Suppressor macrophage treated with lipopolysaccharide for 1 hour (primary cell): ENCODE results near the gene ACAP2.
"Not testable (repeated sequence)": the region's sequence is repeated elsewhere in the genome, so short reads cannot be mapped to it uniquely, and the experiment has no call there.

ENCODE experiments used
- DNase-seq, 3 donors: peaks; one replicate each; pipeline ENCODE4 v3.0.0-alpha.2; 2020 to 2022

The ACAP2 gene

DNA sequence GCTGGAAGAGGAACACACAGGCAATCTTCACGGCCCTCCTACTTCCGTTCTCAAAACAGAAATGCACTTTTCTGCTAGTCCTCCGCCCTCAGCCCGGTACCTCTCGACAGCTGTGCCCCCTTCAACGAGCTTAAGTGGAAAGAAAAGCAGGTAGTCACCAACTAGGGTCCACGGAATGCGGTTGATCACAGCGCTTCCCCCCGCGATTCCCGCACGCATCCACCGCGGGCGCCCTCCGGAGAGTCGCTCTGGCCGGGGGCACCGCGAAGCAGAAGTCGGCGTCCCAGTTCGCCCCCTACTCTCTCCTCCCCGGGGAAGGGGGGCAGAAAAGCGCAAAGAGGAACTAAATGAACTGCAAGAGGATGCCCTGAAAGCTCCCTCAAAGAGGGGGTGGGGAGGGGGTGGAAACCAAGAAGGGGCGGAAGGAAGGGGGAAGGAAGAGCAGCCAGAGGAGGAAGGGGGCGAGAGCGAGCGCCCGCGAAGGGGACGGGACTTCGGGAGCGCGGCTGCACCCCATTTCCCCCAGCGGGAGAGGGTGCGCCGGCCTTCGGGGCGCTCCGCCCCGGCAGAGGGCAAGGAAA lies 738 bp downstream of the ACAP2 start:
- peak; percentile 67 to 76 (median 67) for DNase-seq

DNA sequence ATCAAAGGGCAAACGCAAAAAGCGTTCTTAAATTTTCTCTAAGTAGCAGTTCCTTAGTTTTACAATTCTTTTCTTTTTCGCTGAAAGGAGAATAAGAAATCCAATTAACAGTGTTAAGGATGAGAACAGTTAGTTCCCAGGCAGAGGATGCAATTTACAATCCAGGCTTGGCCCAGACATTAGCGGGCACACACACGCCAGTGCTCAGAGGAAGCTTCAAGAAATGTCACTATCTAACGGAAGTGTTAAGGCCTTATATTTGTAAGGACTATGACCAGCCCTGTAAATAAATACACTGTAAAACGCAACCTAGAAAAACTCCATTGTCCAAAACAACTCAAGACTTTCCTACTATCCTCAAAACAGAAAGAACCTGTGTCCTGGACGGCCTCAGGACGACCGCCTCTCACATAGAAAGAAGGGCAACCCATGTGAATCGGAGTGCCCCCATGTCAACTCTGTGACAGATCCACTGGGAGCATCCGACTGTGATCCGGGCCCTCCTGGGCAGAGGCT lies 1.3 kb downstream of the ACAP2 start:
- DNase-seq: no peak

DNA sequence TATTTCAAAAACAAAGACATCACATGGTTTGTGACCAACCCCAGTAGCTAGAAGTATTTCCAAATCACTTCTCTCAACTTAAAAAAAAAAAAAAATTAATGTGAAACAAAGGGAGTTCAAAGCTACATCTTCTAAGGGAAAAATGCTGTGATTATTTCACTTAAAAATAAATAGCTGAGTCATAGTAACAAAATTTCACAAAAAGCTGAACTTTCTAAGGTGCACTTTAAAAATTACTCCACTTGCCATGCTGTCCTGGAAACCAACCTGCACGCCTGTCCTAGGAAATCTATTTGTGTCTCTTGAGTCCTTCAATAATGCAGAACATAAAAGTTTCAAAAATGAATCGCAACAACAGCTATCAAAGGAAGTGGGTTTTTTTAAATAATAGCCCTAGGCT lies 1.8 kb downstream of the ACAP2 start:
- DNase-seq: no peak

DNA sequence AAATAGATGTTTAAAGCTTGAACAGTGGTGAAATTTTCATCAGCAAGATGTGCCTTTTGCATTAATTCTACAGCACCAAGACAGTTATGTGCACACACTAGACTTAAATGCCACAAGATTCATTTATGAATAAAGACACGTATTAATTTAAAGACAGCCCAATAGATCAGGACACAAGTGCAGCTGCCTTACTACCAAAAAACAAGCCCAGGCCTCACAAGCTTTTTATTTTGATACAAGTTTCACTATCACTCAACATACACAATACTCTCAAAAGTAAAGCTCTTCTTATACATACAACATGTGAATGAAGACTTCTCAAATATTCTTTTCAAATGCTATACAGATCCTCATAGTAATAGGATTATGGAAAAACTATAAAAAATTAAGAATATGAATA lies 2.4 kb downstream of the ACAP2 start:
- DNase-seq: no peak

DNA sequence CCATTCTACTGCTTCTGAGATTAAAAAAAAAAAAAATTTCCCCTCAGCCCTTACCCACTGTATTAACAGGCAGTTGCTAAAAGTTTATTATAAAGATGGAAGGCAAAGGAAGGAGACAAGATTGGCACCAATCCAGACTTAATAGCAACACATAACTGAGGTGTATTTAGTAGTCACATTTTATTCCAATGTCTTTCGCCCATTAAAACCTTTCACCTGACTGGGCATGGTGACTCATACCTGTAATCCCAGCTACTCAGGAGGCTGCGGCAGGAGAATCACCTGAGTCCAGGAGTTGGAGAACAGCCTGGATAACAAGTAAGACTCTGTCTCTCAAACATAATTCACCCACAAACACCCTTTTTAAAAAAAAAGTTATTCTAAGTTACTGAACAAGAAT lies 4.4 kb downstream of the ACAP2 start:
- no peak for DNase-seq

DNA sequence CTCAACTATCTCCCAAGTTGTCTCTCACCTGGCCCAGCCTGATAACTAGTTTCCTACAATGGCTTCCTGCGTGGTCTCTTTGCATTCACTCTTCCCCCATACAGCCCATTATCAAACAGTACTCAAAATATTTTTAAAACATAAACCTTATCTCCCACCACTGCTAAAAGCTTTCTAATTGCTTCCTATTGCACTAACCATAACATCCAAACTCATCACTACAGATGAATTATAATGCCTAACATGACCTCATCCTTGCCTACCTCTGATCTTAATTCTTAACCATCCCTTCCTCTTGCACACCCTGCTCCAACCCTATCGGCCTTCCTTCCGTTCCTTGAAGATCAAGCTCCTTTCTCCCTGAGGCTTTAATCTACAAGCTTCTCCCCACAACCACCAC lies 17.0 kb downstream of the ACAP2 start:
- no peak for DNase-seq

DNA sequence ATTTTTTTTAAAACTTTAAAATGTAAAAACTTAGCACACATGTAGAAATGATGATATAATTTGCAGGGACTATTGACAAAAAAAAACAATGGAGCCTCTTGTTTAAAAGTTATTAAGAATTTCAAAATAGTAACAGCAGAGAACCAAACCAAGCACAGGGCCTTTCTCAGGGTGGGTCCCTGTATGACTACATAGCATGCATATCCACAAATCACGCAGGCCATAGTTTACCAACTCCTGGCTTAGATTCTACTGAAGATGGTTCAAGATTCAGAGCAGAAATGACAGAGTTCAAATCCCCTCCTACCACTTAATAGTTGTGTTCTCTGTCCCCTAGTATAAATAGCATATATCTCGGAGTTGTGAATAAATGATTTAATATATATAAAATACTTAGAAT lies 19.0 kb downstream of the ACAP2 start:
- no peak for DNase-seq

DNA sequence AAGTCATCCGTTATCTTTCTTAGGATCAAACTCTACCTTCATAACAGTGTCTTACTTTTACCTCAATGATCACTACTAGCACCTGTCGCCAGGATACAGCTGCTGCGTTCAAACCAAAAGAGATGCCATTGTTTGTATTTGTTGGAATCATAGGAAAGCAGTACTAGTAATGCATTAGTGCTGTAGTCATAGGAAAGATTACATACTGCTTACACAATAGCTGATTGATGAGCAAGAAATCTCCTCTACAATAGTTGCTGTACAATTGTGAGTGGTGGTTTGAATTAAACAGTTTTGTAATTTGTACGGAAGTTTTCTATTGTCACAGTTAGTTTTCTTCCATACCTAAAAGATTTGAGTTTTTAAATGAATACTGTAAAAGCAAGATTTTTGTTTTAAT lies 21.4 kb downstream of the ACAP2 start:
- DNase-seq: peak in 2 of 3 donors; percentile 28 to 38

DNA sequence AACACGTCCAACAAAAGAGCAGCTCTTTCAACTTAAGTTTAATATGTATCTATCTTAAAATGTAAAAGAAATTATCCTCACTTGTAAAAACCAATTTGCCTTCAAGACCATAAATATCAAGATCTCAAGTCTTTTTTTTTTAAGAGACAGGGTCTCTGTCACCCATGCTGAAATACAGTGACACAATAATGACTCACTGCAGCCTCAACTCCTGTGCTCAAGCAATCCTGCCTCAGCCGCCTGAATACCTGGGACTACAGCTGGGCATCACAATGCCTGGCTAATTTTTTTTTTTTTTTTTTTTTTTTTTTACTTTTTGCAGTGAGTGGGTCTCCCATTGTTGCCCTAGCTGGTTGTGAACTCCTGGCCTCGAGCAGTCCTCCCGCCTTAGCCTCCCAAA lies 26.0 kb downstream of the ACAP2 start:
- no peak for DNase-seq

DNA sequence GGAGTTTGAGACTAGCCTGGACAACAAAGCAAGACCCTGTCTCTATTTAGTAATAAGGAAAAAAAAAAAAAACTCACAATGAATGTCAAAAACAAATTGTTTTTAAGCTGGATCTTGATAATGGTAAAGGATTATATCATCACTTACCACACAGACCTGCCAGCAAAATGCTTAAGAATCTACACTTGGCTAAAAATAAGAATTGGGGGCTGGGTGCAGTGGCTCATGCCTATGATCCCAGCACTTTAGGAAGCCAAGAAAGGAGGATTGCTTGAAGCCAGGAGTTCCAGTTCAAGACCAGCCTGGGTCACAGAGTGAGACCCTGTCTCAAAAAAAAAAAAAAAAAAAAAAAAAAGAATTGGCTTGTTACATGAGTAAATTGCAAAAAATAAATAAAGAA lies 31.0 kb downstream of the ACAP2 start:
- DNase-seq: no peak

DNA sequence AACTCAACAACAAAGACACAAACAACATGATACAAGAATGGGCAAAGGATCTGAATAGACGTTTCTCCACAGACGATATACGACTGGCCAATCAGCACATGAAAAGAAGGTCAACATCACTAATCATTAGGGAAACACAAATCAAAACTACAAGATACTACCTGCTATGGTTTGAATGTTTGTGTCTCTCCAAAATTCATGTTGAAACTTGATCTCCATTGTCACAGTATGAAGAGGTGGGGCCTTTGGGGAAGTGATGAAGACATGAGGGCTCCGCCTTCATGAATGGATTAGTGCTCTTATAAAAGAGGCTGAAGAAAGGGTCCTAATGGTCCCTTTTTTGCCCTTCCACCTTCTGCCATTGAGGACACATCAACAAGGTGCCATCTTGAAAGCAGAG lies 32.3 kb downstream of the ACAP2 start:
- no peak for DNase-seq

DNA sequence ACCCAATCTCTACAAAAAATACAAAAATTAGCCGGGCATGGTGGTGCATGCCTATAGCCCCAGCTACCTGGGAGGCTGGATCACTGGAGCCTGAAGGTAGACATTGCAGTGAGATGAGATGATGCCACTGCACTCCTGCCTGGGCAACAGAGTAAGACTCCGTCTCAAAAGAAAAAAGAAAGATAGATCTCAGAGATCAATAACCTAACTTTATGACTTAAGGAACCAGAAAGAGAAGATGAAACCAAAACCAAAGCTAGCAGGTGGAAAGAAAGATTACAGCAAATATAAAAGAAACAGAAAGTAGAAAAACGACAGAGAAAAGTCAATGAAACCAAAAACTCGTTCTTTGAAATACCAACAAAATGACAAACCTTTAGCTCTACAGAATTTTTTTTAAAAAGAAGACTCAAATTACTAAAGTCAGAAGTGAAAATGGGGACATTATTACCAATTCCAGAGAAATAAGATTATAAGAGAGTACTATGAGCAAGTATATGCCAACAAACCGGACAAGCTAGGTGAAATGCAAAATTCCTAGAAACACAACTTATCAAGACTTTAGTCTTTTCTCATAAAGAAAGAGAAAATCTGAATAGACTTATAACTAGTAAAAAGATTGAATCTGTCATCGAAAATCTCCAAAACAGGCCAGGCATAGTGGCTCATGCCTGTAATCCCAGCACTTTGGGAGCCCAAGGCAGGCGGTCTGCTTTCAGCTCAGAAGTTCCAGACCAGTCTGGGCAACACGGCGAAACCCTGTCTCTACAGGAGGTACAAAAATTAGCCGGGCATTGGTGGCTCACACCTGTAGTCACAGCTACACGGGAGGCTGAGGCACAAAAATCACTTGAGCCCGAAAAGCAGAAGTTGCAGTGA lies 35.0 kb downstream of the ACAP2 start:
- DNase-seq: peak in 1 of 3 donors; percentile 31

DNA sequence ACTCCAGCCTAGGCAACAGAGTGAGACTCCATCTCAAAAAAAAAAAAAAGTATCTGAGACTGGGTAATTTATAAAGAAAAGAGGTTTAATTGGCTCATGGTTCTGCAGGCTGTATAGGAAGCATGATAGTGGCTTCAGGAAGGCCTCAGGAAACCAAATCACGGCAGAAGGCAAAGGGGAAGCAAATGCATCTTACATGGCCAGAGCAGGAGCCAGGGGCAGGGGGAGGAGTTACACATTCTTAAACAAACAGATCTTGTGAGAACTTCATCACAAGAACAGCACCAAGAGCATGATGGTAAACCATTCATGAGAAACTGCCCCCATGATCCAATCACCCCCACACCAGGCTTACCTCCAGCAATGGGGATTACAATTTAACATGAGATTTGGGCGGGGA lies 37.2 kb downstream of the ACAP2 start:
- DNase-seq: peak in 2 of 3 donors; percentile 20 to 37

DNA sequence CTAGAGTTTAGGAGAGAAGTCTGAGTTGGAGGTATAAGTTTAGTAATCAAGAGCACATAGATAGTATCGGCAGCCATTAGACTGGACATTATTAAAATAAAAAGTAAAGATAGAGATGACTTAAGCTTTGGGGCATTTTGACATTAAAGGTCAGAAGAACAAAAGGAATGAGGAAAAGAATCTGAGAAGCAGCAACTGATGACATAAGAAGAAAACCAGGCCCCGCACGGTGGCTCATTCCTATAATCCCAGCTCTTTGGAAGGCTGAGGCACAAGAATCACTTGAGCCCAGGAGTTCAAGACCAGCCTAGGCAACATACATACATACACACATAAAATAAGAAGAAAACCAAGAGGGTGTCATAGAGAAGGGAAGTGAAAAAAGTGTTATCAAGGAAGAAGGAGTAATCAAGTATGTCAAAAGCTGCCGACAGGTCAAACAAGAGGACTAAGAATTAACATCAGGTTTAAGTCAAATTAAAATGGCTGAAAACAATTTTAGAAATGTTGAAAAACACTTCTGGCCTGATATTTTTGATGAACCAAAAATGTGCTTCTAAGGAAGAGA lies 38.9 kb downstream of the ACAP2 start:
- no peak for DNase-seq

DNA sequence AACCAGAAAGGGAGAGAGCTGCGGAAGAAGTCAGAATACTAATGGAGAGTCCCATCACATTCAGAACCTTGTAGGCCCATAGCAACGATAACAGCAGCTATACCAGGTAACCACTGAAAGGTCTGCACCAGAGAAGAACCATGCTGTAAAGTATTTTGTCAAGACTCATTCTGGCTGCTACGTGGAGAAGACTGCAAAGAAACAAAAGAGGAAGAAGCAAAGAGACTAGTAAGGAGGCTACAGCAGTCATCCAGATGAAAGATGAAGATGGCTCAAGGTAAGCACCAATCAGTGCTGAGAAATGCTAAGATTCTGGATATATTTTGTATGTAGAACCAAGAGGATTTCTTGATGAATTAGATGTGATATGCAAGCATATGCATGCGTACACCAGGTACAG lies 39.6 kb downstream of the ACAP2 start:
- DNase-seq: no peak

DNA sequence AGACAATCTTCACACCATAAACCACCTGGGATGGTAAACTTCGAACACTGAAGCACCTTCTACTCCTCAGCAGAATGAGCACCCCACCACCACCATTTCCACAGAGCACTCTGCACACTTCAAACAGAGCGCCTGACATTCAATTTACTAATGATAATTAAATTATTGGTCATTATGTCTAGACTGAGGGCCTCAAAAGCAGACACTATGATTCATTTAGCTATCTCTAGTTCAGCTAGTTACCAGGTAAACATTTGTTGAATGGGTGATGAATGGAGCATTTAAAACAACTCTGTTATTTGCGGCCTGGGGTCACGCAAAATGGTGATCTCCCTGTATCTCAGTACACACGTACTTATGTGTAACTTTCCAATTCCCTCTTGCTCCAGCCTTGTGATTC lies 40.9 kb downstream of the ACAP2 start:
- no peak for DNase-seq

DNA sequence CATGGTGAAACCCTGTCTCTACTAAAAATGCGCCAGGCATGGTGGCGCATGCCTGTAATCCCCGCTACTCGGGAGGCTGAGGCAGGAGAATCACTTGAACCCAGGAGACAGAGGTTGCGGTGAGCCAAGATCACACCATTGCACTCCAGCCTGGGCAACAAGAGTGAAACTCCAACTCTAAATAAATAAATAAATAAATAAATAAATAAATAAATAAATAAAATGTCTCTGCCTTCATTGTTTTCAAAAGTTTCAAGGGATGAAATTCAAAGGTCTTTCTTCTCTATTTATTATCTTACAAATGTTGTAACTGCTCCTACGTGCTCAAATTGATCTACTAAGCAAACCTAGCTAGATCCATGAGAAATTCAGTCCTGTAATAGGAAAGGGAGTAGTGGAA lies 44.4 kb downstream of the ACAP2 start:
- not testable (repeated sequence) for DNase-seq

DNA sequence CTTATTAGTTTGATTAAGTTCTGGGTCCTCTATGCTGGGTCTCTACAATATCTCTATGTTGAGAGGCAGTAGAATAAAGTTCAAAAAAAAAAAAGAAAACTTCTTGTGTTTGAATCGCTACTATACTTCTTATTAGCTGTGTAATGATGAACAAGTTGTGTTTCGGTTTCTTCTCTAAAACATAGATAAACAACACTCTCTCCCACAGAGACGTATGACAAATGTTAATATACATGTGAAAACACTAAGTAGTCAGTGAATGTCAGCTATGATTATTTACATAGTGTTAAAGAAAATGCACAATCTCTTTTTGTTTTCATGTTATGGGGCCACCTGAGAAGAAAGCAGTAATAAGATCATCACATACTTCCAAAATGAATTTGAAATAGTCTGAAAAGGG lies 45.3 kb downstream of the ACAP2 start:
- DNase-seq: no peak

DNA sequence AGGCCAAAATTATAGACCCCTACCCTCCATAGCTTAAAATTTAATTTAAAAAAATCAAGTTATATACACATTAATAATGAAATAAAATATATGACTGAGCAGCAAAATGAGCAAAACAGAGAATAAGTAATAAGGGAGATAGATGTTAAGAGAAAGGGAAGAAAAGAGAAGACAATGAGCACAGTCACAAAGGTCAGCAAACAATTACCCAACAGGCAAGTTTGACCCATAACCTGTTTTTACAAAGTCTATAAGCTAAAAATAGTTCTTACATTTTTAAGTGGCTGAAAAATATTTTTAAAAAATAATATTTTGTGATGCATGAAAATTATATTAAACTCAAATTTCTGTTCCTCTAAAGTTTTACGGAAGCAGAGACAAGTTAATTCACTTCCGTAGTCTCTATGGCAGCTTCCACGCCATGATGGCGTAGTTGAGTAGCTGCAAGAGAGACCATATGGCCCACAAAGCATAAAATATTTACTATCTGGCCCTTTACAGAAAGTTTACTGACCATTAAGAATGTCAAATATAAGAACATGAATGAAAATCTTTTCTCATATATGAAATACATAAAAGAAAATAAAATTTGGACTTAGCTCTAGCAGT lies 47.5 kb downstream of the ACAP2 start:
- no peak for DNase-seq

DNA sequence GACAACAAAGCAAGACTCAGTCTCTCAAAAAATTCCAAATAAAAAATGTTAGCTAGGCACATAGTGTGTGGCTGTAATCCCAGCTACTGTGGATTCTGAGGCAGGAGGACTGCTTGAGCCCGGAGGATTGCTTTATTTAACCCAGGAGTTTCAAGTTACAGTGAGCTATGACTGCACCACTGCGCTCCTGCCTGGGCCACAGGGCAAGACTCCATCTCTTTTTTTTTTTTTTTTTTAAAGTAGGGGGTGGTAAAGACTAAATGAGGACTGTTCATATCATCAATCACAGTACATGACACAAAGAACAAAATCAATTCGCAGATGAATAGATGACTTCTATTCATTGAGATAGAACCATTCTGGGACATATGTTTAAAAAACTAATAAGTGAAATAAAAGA lies 48.1 kb downstream of the ACAP2 start:
- no peak for DNase-seq

DNA sequence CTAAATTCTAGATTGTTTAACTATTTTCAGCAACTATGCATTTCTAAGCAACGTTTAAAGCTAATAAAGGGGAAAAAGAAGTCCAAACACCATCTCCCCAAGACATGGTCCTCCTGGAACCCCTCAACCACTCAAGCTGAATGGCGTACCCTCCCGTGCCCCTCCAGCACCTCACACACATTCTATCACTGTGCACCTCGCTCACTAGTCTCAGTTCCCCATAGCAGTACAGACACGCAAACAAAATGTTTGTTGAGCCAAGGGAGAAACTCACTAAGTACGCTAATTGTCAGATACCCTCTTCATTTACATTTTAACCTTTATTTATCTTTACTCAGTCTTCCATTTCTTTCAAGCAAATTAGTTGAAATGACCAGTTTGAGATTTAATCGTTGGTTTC lies 48.8 kb downstream of the ACAP2 start:
- no peak for DNase-seq

DNA sequence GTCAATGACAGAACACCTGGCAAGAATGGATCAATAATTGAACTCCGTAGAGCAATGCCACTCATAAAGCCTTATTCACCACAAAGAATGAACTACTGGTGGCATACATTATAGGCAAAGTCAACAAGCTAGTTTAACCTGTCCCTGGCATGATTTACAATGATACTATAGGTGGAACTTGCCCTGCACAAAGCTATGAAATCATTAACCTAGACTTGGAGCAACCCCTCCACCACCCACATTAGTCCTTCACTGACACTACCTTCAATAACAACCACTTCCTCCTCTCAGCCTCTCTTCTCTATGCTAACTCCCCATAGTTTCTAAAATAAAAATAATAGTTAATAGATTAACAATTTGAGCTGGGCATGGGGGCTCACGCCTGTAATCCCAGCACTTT lies 54.4 kb downstream of the ACAP2 start:
- DNase-seq: no peak

DNA sequence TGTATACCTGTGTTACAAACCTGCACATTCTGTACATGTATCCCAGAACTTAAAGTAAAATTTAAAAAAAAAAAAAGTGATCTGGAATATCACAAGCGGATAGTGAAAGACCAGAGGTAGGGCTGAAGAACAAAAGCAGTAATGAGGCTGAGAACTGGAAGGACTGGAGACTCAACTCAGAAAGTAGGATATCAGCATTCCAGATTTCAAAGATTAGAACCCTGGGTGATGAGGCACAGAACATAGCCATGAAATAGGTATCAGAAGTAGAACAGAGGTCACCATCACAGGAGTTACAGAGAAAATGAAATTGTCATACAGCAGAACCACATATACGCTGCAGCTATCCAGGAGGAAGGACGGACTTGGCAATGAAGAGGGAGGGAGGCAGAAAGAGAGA lies 56.1 kb downstream of the ACAP2 start:
- no peak for DNase-seq

DNA sequence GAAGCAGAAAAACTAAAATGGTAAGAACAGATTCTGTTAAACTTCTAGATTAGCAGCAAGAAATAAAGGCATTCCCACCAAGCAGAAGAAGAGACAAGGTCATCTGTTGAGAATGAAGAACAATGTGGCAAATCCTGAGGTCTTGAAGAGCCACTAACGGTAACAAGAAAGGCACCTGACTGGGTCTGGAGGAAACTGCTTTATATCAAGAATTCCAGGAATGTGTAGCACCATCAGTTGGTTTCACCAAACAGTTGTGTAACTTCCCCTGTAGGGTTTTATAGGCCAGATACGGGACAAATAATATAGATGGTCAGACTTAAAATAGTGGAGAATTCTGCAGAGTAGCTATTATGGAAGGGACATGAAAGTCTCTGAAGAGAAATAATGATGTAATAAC lies 57.3 kb downstream of the ACAP2 start:
- DNase-seq: no peak
